CD4-positive, alpha-beta T cell treated with Interleukin-4 for 1 hour (primary cell): ENCODE data around the gene CHST15.

ENCODE experiments used
- DNase-seq, 2 donors: peaks; one replicate each; pipeline ENCODE4 v3.0.0-alpha.2; 2020 to 2022

The CHST15 gene

GRCh38 chr10:124008681-124009080, 84.7 kb downstream of the CHST15 start:
- no peak for DNase-seq

GRCh38 chr10:124008187-124008586, 85.2 kb downstream of the CHST15 start:
- no peak for DNase-seq

GRCh38 chr10:124007773-124008145, 85.6 kb downstream of the CHST15 start:
- no peak for DNase-seq

- DNase-seq = no peak
These were observed 86.2 kb downstream of the CHST15 start for GRCh38 chr10:124007102-124007772.

GRCh38 chr10:124006526-124006925, 86.9 kb downstream of the CHST15 start:
- DNase-seq = no peak

GRCh38 chr10:124005991-124006392, 87.4 kb downstream of the CHST15 start:
- no peak for DNase-seq

- DNase-seq = no peak
These were observed 88.3 kb downstream of the CHST15 start for GRCh38 chr10:124005091-124005490.

GRCh38 chr10:124004663-124005004, 88.8 kb downstream of the CHST15 start:
- no peak for DNase-seq

GRCh38 chr10:124003871-124004662, 89.3 kb downstream of the CHST15 start:
- DNase-seq = no peak

GRCh38 chr10:124003481-124003870, 89.9 kb downstream of the CHST15 start:
- DNase-seq = no peak

GRCh38 chr10:124003070-124003419, 90.4 kb downstream of the CHST15 start:
- DNase-seq = no peak

- no peak for DNase-seq
These were observed 90.9 kb downstream of the CHST15 start for GRCh38 chr10:124002391-124003069.

- DNase-seq = no peak
These were observed 91.8 kb downstream of the CHST15 start for GRCh38 chr10:124001391-124002148.

GRCh38 chr10:124000792-124001201, 92.6 kb downstream of the CHST15 start:
- DNase-seq = peak in 1 of 2 donors; percentile 50

GRCh38 chr10:123999956-124000615, 93.3 kb downstream of the CHST15 start:
- DNase-seq = no peak

GRCh38 chr10:123999261-123999660, 94.1 kb downstream of the CHST15 start:
- no peak for DNase-seq

- no peak for DNase-seq
These were observed 94.9 kb downstream of the CHST15 start for GRCh38 chr10:123998197-123999141.

- DNase-seq = peak; percentile 38 to 78
These were observed 95.8 kb downstream of the CHST15 start for GRCh38 chr10:123997486-123998196.

- DNase-seq = no peak
These were observed 96.4 kb downstream of the CHST15 start for GRCh38 chr10:123997013-123997412.

GRCh38 chr10:123996302-123996701, 97.1 kb downstream of the CHST15 start:
- DNase-seq = no peak
